ENCODE measurements around the gene WDR7. TPM values are rescaled to one million over a fixed set of nuclear protein-coding genes. Genes with fewer than 3 reads are reported as not detected.

WDR7 gene
- total and polyA plus RNA-seq, 2 of the 4 experiments (the other 2 are of a cell fraction) = 3.7 to 23.3 TPM

GRCh38 chr18:56647071-56647470 is 4.1 kb upstream of the WDR7 start:
- no peak for ATAC-seq (ENCODE audit: low read depth)
- H2BK20ac ChIP-seq (ENCODE audit: low read depth, low read length) = no peak overlapping the region
- H4K91ac ChIP-seq (ENCODE audit: insufficient read depth, low read depth, low read length) = no peak overlapping the region
- peaks cover 4% of the 10 kb centered on the region for H3K9me1 ChIP-seq (ENCODE audit: insufficient read depth, low read length)
- ChIA-PET POLR2A (ENCODE audit: unreplicated experiment) (no interaction called here), CTCF (no interaction called here)
- H3K27me3 ChIP-seq (ENCODE audit: control insufficient read depth, insufficient read depth, low read length) = no peaks in the 10 kb centered on the region
- H3K4ac ChIP-seq (ENCODE audit: low read depth, low read length) = no peak overlapping the region
- H4K8ac ChIP-seq (ENCODE audit: low read depth in 2 of 2, low read length in 2 of 2) = no peak overlapping the region
- H3K18ac ChIP-seq (ENCODE audit: low read depth, low read length) = no peak overlapping the region
- BruUV-seq (replicated peaks) = no TSS peak
- TF ChIP-seq CTCF (conservative IDR thresholded peaks at IDR 0.05; ENCODE audit: low read depth, low read length) = no peak
- TF ChIP-seq NFE2L2 (IDR thresholded peaks at IDR 0.05; ENCODE audit: low read depth, low read length) = no peak
- H2BK120ac ChIP-seq (ENCODE audit: low read depth, low read length) = no peak overlapping the region
- intact Hi-C loops (cut with micrococcal nuclease) (no loop called here), in situ Hi-C loops (cut with MboI; ENCODE audit: low sequenced_read_pairs) (no loop called here), dilution Hi-C loops (cut with HindIII; ENCODE audit: low sequenced_read_pairs, unreplicated experiment) (no loop called here)
- peaks cover 5 to 8% of the 10 kb centered on the region in 2 experiments for H3K79me1 ChIP-seq (ENCODE audit: low read depth in 1 of 2, low read length in 2 of 2)
- H4K20me1 ChIP-seq (ENCODE audit: insufficient read depth, low read length) = no peaks in the 10 kb centered on the region
- H2BK15ac ChIP-seq (ENCODE audit: low read depth, low read length) = no peak overlapping the region
- H3K4me3 ChIP-seq (ENCODE audit: insufficient read depth, low read depth, low read length) = no peak overlapping the region
- H3K14ac ChIP-seq (replicated peaks; ENCODE audit: low read depth, low read length) = no peak overlapping the region
- no peak for DNase-seq
- no peak overlapping the region for H2AFZ ChIP-seq (replicated peaks; ENCODE audit: low read length, poor library complexity)
- no peak overlapping the region for H3K56ac ChIP-seq (ENCODE audit: extremely low read depth, insufficient read depth, low read length)
- H4K5ac ChIP-seq (ENCODE audit: low read depth, low read length) = no peak overlapping the region
- no peak overlapping the region for H3K27ac ChIP-seq (ENCODE audit: insufficient read depth, low read length)
- H2AK5ac ChIP-seq (ENCODE audit: low read depth, low read length) = no peak overlapping the region
- no peaks in the 10 kb centered on the region for H3K36me3 ChIP-seq (ENCODE audit: control insufficient read depth, insufficient read depth, low read length)
- no peak overlapping the region for H3K4me2 ChIP-seq (ENCODE audit: low read depth, low read length)
- H3K23ac ChIP-seq (ENCODE audit: low read depth, low read length) = no peak overlapping the region
- H3K9me3 ChIP-seq (ENCODE audit: control insufficient read depth, insufficient read depth, low read length) = no peaks in the 10 kb centered on the region
- no peak overlapping the region for H3K9ac ChIP-seq (ENCODE audit: low read depth, low read length)
- no peak overlapping the region for H2BK5ac ChIP-seq (ENCODE audit: low read depth, low read length, poor library complexity, severe bottlenecking)
- H3K4me1 ChIP-seq (ENCODE audit: control insufficient read depth, insufficient read depth, low read length) = peaks cover 2% of the 10 kb centered on the region; the same call in 1 of the 2 replicates
- H2AK9ac ChIP-seq (replicated peaks; ENCODE audit: low read depth, low read length, poor library complexity) = no peak overlapping the region
